ENCODE results near the gene LEPROT. TPM values are rescaled to one million over a fixed set of nuclear protein-coding genes. Genes with fewer than 3 reads are reported as not detected.

The LEPROT gene
- total and polyA plus RNA-seq, 10 of the 15 experiments (the other 5 are each of a cell fraction or from before 2014, with no cell fraction given) = 14.9 to 38.1 (median 17.4) TPM

GRCh38 chr1:65435987-65436386, 15.5 kb downstream of the LEPROT start (continued):
- no peak for TF ChIP-seq SREBF2 (IDR thresholded peaks at IDR 0.05; ENCODE audit: low read length)
- TF ChIP-seq, protein P1, sequence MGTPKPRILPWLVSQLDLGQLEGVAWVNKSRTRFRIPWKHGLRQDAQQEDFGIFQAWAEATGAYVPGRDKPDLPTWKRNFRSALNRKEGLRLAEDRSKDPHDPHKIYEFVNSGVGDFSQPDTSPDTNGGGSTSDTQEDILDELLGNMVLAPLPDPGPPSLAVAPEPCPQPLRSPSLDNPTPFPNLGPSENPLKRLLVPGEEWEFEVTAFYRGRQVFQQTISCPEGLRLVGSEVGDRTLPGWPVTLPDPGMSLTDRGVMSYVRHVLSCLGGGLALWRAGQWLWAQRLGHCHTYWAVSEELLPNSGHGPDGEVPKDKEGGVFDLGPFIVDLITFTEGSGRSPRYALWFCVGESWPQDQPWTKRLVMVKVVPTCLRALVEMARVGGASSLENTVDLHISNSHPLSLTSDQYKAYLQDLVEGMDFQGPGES (IDR thresholded peaks at IDR 0.05) = no peak
- TF ChIP-seq CEBPZ (IDR thresholded peaks at IDR 0.05; ENCODE audit: low read depth, low read length) = no peak
- TF ChIP-seq, protein P2, sequence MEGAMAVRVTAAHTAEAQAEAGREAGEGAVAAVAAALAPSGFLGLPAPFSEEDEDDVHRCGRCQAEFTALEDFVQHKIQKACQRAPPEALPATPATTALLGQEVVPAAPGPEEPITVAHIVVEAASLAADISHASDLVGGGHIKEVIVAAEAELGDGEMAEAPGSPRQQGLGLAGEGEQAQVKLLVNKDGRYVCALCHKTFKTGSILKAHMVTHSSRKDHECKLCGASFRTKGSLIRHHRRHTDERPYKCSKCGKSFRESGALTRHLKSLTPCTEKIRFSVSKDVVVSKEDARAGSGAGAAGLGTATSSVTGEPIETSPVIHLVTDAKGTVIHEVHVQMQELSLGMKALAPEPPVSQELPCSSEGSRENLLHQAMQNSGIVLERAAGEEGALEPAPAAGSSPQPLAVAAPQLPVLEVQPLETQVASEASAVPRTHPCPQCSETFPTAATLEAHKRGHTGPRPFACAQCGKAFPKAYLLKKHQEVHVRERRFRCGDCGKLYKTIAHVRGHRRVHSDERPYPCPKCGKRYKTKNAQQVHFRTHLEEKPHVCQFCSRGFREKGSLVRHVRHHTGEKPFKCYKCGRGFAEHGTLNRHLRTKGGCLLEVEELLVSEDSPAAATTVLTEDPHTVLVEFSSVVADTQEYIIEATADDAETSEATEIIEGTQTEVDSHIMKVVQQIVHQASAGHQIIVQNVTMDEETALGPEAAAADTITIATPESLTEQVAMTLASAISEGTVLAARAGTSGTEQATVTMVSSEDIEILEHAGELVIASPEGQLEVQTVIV (IDR thresholded peaks at IDR 0.05; ENCODE audit: borderline replicate concordance, partially characterized antibody) = no peak

GRCh38 chr1:65437616-65438015, 17.1 kb downstream of the LEPROT start:
- no peak for DNase-seq (ENCODE audit: low read depth, low spot score)
- intact Hi-C loops (cut with micrococcal nuclease; ENCODE audit: unreplicated experiment) (loop anchor here (10.0 kb wide), 1 partner anchor 203 kb away; no protein-coding TSS in a partner anchor), in situ Hi-C loops (cut with MboI) (no loop called here)
- Histone ChIP-seq H3K9ac (ENCODE audit: control insufficient read depth, insufficient read depth, low read length) (no peak overlapping the region), H3K27ac (ENCODE audit: control insufficient read depth, insufficient read depth) (no peak overlapping the region), H3K79me2 (ENCODE audit: control insufficient read depth, insufficient read depth, low read length) (no peaks in the 10 kb centered on the region), H3K4me1 (ENCODE audit: control insufficient read depth, insufficient read depth, low read length) (no peaks in the 10 kb centered on the region), H3K4me3 (no peak overlapping the region), H3K27me3 (replicated peaks in 1 of 2; ENCODE audit: control insufficient read depth in 2 of 2, insufficient read depth in 2 of 2, low read length in 1 of 2) (no peaks in the 10 kb centered on the region), H4K20me1 (ENCODE audit: control insufficient read depth, insufficient read depth) (no peaks in the 10 kb centered on the region), H3K9me3 (replicated peaks; ENCODE audit: control insufficient read depth, insufficient read depth, low read length) (no peaks in the 10 kb centered on the region), H3K36me3 (ENCODE audit: control insufficient read depth in 2 of 2, insufficient read depth in 2 of 2, low read length in 1 of 2) (peaks cover 0 to 6% of the 10 kb centered on the region in 2 experiments; a peak in 1 of 4 replicates), H3K4me2 (ENCODE audit: control insufficient read depth, insufficient read depth) (no peak overlapping the region), H2AFZ (ENCODE audit: control insufficient read depth, low read depth, low read length) (no peak overlapping the region)
- WGBS (ENCODE audit: insufficient coverage, insufficient replicate concordance, low lambda C conversion rate, missing lambda C conversion rate) = 95% methylated on average over 7 of the region's 7 CpGs
- FAIRE-seq = no peak
- no TSS peak for BruUV-seq (replicated peaks)
- RAD21 ChIA-PET (ENCODE audit: unreplicated experiment) = no interaction called here
- SMC1A ChIA-PET (ENCODE audit: uncharacterized antibody, unreplicated experiment) = interaction anchor here (0.6 to 1.0 kb wide), 2 partner anchors 107 to 249 kb away, joined by 3 to 4 read pairs; no protein-coding TSS in a partner anchor
- POLR2A ChIA-PET = interaction anchor here (0.7 kb wide), 1 partner anchor 10 kb away, joined by 9 read pairs; no protein-coding TSS in a partner anchor
- CTCF ChIA-PET = interaction anchor here (0.6 to 0.9 kb wide), 2 partner anchors 11 to 79 kb away, joined by 3 read pairs; no protein-coding TSS in a partner anchor
- ATAC-seq = no peak
- TF ChIP-seq JUND (IDR thresholded peaks at IDR 0.05; ENCODE audit: low read depth, low read length) (no peak), CREM (IDR thresholded peaks at IDR 0.05; ENCODE audit: low read depth) (no peak), ZNF592 (IDR thresholded peaks at IDR 0.05) (no peak), BMI1 (IDR thresholded peaks at IDR 0.05; ENCODE audit: borderline replicate concordance) (no peak), SMAD1 (IDR thresholded peaks at IDR 0.05; ENCODE audit: low read depth, partially characterized antibody) (no peak), HDAC6 (IDR thresholded peaks at IDR 0.05; ENCODE audit: unreplicated experiment) (no peak)
